Subcutaneous preadipocyte (primary cell): Measurements from ENCODE around the gene IQCK. TPM values are rescaled to one million over a fixed set of nuclear protein-coding genes. Genes with fewer than 3 reads are reported as not detected.

Experiments used
- small RNA-seq: library from RNA; depleted of rRNA; stranded (forward); fragments of <200 nt; gene quantifications from one replicate; pipeline ENCODE3, GENCODE V24; 2012
- total RNA-seq: library from RNA; depleted of rRNA; stranded (reverse); fragments of >200 nt; gene quantifications from 2 replicates; pipeline ENCODE4 v1.2.3, GENCODE V29; 2012

IQCK gene
- 6.8 and 8.8 TPM in 2 replicates for total RNA-seq

GRCh38 chr16:19717741-19718623, at the start of gene IQCK, which contains the start of gene KNOP1:
Gene IQCK, plus strand, starts transcription at chr16:19718271. Its CDS starts 36 bp downstream, at chr16:19718307.
Gene KNOP1, minus strand, starts transcription at chr16:19718227. Its CDS starts 3,192 bp downstream, at chr16:19715035.

GRCh38 chr16:19884611-19885450, 166.8 kb downstream of the IQCK start, which contains the start of gene GPRC5B:
Gene GPRC5B, minus strand, starts transcription at chr16:19884848. Its CDS starts 12,003 bp downstream, at chr16:19872845.

Small RNA genes within 50 kb of the gene (small RNA-seq; reads per million reads assigned to genes)
- not detected for gene LARP7P2

Other genes starting within 250 kb of the IQCK start
- 36.4 and 49.3 TPM in 2 replicates for gene GDE1, start 196.2 kb upstream of the IQCK start, total RNA-seq
- gene CCP110, start 194.3 kb upstream of the IQCK start, total RNA-seq, result 9.2 and 13.5 TPM in 2 replicates
- gene VPS35L, start 162.6 kb upstream of the IQCK start, total RNA-seq, result 53.2 and 54.7 TPM in 2 replicates
- 8.8 and 14.3 TPM in 2 replicates for gene KNOP1, start within 50 bp of the IQCK start, total RNA-seq
- gene GPRC5B, start 166.6 kb downstream of the IQCK start, total RNA-seq, result 0.20 and 0.37 TPM in 2 replicates